ENCODE data around the gene CSF2.
"Not testable (repeated sequence)": the region's sequence is repeated elsewhere in the genome, so short reads cannot be mapped to it uniquely, and the experiment has no call there.

Gene CSF2

GRCh38 chr5:132114150-132115121 lies 40.8 kb downstream of the CSF2 start:
- DNase-seq, result no peak

GRCh38 chr5:132115375-132115774 lies 41.8 kb downstream of the CSF2 start:
- DNase-seq, result no peak

GRCh38 chr5:132116072-132116471 lies 42.5 kb downstream of the CSF2 start:
- DNase-seq, result no peak

GRCh38 chr5:132116909-132117489 lies 43.4 kb downstream of the CSF2 start:
- not testable (repeated sequence) for DNase-seq

- not testable (repeated sequence) for DNase-seq
Measured at GRCh38 chr5:132120717-132121116, 47.1 kb downstream of the CSF2 start.

- DNase-seq, result not testable (repeated sequence)
Measured at GRCh38 chr5:132122971-132123370, 49.4 kb downstream of the CSF2 start.

- not testable (repeated sequence) for DNase-seq
Measured at GRCh38 chr5:132123578-132123977, 50.0 kb downstream of the CSF2 start.

All from fibroblast of upper back skin (primary cell).